ENCODE measurements around the gene ROCK2. TPM values are rescaled to one million over a fixed set of nuclear protein-coding genes. Genes with fewer than 3 reads are reported as not detected.

Gene ROCK2
- total and polyA plus RNA-seq, 2 of the 13 experiments (the other 11 are each of a cell fraction or from before 2014, with no cell fraction given), result 38.1 to 119 TPM

DNA sequence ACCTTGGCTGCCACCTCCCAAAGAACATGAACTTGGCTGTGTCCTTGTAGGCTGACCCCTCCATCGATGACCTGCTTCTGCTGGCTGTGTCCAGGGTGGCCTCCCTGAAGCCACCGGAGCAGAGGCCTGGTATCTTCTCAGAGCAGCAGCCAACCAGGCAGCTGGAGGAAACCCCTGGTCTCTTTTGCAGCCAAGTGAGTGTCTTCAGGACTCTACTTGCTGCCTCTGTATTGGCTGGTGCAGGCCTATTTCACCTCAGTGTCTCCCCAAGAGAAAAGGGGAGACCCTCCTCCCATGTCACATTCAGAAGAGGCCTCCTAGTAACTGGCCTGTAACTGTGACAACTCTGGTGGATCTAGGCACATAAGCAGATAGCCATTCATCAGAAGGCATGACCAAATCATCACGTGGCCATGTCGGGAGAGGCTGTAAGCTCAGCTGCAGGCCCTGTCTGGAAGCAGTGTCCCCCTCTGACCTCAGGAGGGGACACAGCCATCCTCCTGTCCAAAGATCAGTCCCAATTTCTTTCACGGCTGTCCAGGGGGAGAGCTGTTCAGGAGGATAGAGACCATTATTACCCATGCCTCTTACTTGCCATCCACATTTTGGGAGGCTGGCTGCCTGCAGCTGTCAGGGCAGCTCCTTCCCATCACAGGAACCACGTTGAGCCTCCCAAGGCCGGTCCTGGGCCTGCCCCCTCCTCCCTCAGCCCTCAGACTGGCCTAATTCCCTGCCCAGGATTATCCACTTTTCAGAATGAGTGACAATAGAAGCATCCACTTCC is 20.9 kb upstream of the ROCK2 start (continued):
- no peak for TF ChIP-seq ZNF703 (CRISPR knock-in tag; IDR thresholded peaks at IDR 0.05; ENCODE audit: borderline replicate concordance)
- no peak for TF ChIP-seq SP140L (CRISPR knock-in tag; IDR thresholded peaks at IDR 0.05; ENCODE audit: borderline replicate concordance)
- TF ChIP-seq, protein P1, sequence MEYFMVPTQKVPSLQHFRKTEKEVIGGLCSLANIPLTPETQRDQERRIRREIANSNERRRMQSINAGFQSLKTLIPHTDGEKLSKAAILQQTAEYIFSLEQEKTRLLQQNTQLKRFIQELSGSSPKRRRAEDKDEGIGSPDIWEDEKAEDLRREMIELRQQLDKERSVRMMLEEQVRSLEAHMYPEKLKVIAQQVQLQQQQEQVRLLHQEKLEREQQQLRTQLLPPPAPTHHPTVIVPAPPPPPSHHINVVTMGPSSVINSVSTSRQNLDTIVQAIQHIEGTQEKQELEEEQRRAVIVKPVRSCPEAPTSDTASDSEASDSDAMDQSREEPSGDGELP (IDR thresholded peaks at IDR 0.05; ENCODE audit: borderline replicate concordance, low read depth), result peak; percentile 93; the same call in 1 of the 2 replicates
- peak; percentile 50; the same call in 1 of the 2 replicates for TF ChIP-seq DR1 (CRISPR knock-in tag; IDR thresholded peaks at IDR 0.05)
- TF ChIP-seq KAT8 (CRISPR knock-in tag; IDR thresholded peaks at IDR 0.05), result peak; percentile 65
- no peak for TF ChIP-seq CBX2 (IDR thresholded peaks at IDR 0.05; ENCODE audit: low read depth, low read length)
- no peak for TF ChIP-seq CBX2 (CRISPR knock-in tag; IDR thresholded peaks at IDR 0.05; ENCODE audit: low read depth)
- TF ChIP-seq, protein P2, sequence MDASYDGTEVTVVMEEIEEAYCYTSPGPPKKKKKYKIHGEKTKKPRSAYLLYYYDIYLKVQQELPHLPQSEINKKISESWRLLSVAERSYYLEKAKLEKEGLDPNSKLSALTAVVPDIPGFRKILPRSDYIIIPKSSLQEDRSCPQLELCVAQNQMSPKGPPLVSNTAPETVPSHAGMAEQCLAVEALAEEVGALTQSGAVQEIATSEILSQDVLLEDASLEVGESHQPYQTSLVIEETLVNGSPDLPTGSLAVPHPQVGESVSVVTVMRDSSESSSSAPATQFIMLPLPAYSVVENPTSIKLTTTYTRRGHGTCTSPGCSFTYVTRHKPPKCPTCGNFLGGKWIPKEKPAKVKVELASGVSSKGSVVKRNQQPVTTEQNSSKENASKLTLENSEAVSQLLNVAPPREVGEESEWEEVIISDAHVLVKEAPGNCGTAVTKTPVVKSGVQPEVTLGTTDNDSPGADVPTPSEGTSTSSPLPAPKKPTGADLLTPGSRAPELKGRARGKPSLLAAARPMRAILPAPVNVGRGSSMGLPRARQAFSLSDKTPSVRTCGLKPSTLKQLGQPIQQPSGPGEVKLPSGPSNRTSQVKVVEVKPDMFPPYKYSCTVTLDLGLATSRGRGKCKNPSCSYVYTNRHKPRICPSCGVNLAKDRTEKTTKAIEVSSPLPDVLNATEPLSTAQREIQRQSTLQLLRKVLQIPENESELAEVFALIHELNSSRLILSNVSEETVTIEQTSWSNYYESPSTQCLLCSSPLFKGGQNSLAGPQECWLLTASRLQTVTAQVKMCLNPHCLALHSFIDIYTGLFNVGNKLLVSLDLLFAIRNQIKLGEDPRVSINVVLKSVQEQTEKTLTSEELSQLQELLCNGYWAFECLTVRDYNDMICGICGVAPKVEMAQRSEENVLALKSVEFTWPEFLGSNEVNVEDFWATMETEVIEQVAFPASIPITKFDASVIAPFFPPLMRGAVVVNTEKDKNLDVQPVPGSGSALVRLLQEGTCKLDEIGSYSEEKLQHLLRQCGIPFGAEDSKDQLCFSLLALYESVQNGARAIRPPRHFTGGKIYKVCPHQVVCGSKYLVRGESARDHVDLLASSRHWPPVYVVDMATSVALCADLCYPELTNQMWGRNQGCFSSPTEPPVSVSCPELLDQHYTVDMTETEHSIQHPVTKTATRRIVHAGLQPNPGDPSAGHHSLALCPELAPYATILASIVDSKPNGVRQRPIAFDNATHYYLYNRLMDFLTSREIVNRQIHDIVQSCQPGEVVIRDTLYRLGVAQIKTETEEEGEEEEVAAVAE (CRISPR knock-in tag; IDR thresholded peaks at IDR 0.05; ENCODE audit: borderline replicate concordance), result 0 out of 2 replicates have a peak, but pooled peaks have one; percentile 15
- no peak for TF ChIP-seq TCF12 (IDR thresholded peaks at IDR 0.05)
- TF ChIP-seq TCF12 (CRISPR knock-in tag; IDR thresholded peaks at IDR 0.05), result no peak
- TF ChIP-seq, protein P3, sequence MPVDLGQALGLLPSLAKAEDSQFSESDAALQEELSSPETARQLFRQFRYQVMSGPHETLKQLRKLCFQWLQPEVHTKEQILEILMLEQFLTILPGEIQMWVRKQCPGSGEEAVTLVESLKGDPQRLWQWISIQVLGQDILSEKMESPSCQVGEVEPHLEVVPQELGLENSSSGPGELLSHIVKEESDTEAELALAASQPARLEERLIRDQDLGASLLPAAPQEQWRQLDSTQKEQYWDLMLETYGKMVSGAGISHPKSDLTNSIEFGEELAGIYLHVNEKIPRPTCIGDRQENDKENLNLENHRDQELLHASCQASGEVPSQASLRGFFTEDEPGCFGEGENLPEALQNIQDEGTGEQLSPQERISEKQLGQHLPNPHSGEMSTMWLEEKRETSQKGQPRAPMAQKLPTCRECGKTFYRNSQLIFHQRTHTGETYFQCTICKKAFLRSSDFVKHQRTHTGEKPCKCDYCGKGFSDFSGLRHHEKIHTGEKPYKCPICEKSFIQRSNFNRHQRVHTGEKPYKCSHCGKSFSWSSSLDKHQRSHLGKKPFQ (CRISPR knock-in tag; IDR thresholded peaks at IDR 0.05; ENCODE audit: insufficient replicate concordance), result no peak
- TF ChIP-seq ZNF337 (CRISPR knock-in tag; IDR thresholded peaks at IDR 0.05; ENCODE audit: borderline replicate concordance, low read depth), result no peak
- TF ChIP-seq, protein P4, sequence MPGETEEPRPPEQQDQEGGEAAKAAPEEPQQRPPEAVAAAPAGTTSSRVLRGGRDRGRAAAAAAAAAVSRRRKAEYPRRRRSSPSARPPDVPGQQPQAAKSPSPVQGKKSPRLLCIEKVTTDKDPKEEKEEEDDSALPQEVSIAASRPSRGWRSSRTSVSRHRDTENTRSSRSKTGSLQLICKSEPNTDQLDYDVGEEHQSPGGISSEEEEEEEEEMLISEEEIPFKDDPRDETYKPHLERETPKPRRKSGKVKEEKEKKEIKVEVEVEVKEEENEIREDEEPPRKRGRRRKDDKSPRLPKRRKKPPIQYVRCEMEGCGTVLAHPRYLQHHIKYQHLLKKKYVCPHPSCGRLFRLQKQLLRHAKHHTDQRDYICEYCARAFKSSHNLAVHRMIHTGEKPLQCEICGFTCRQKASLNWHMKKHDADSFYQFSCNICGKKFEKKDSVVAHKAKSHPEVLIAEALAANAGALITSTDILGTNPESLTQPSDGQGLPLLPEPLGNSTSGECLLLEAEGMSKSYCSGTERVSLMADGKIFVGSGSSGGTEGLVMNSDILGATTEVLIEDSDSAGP (CRISPR knock-in tag; IDR thresholded peaks at IDR 0.05; ENCODE audit: borderline replicate concordance), result peak; percentile 66
- peak; percentile 27 for TF ChIP-seq TEAD3 (CRISPR knock-in tag; optimal IDR thresholded peaks at IDR 0.05; ENCODE audit: borderline replicate concordance)
- TF ChIP-seq HOXA3 (CRISPR knock-in tag; IDR thresholded peaks at IDR 0.05), result peak; percentile 92
- TF ChIP-seq MAZ (IDR thresholded peaks at IDR 0.05; ENCODE audit: borderline replicate concordance, low read depth, low read length), result no peak
- TF ChIP-seq MAZ (CRISPR knock-in tag; IDR thresholded peaks at IDR 0.05; ENCODE audit: low read depth), result peak; percentile 87; the same call in 1 of the 2 replicates
- TF ChIP-seq, protein P5, sequence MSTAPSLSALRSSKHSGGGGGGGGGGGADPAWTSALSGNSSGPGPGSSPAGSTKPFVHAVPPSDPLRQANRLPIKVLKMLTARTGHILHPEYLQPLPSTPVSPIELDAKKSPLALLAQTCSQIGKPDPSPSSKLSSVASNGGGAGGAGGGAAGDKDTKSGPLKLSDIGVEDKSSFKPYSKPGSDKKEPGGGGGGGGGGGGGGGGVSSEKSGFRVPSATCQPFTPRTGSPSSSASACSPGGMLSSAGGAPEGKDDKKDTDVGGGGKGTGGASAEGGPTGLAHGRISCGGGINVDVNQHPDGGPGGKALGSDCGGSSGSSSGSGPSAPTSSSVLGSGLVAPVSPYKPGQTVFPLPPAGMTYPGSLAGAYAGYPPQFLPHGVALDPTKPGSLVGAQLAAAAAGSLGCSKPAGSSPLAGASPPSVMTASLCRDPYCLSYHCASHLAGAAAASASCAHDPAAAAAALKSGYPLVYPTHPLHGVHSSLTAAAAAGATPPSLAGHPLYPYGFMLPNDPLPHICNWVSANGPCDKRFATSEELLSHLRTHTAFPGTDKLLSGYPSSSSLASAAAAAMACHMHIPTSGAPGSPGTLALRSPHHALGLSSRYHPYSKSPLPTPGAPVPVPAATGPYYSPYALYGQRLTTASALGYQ (CRISPR knock-in tag; IDR thresholded peaks at IDR 0.05), result 0 out of 2 replicates have a peak, but pooled peaks have one; percentile 58

Measured in HepG2 (cell line).